A673 (cell line): ENCODE data around the gene NAT16. TPM values are rescaled to one million over a fixed set of nuclear protein-coding genes. Genes with fewer than 3 reads are reported as not detected.

Source experiments
- microRNA-seq: library from miRNA; unstranded; fragments of <30 nt; microRNA quantifications from one replicate; pipeline ENCODE4 v1.2.0, GENCODE V29; 2021
- total RNA-seq: library from RNA; stranded (reverse); gene quantifications from 2 replicates; pipeline ENCODE4 v1.2.3, GENCODE V29; 2021

Gene NAT16
- total RNA-seq, 1 experiment from 2014 or later, result not detected

Small RNA genes lying within 50 kb of the gene (microRNA-seq; reads per million reads assigned to microRNA genes)
- 0.81 reads per million for gene MIR4653

Other genes with a start within 250 kb of the NAT16 start
- gene MUC3A, start 230.8 kb downstream of the NAT16 start, total RNA-seq, result 1.7 and 2.0 TPM in 2 replicates
- gene MUC12, start 210.7 kb downstream of the NAT16 start, total RNA-seq, result 0.67 and 0.94 TPM in 2 replicates
- not detected in 2 replicates for gene MUC17, start 160.2 kb downstream of the NAT16 start, total RNA-seq
- 27.5 and 32.3 TPM in 2 replicates for gene TRIM56, start 94.8 kb downstream of the NAT16 start, total RNA-seq
- 4.7 and 5.3 TPM in 2 replicates for gene SERPINE1, start 53.2 kb downstream of the NAT16 start, total RNA-seq
- gene AP1S1, start 25.8 kb downstream of the NAT16 start, total RNA-seq, result 71.3 and 79.0 TPM in 2 replicates
- 14.4 and 16.0 TPM in 2 replicates for gene VGF, start 14.7 kb downstream of the NAT16 start, total RNA-seq
- not detected in 2 replicates for gene MOGAT3, start 20.7 kb upstream of the NAT16 start, total RNA-seq
- gene PLOD3, start 37.3 kb upstream of the NAT16 start, total RNA-seq, result 77.0 and 84.1 TPM in 2 replicates
- 64.4 and 65.1 TPM in 2 replicates for gene ZNHIT1, start 37.9 kb upstream of the NAT16 start, total RNA-seq
- 14.7 and 16.6 TPM in 2 replicates for gene CLDN15, start 57.5 kb upstream of the NAT16 start, total RNA-seq
- gene FIS1, start 64.8 kb upstream of the NAT16 start, total RNA-seq, result 74.1 and 79.6 TPM in 2 replicates
- gene IFT22, start 141.5 kb upstream of the NAT16 start, total RNA-seq, result 41.9 and 47.6 TPM in 2 replicates
- gene COL26A1, start 182.6 kb upstream of the NAT16 start, total RNA-seq, result 0.35 and 0.43 TPM in 2 replicates